GM19463 (cell line): ENCODE data around the gene TMPRSS15.
"Not testable (repeated sequence)": the region's sequence is repeated elsewhere in the genome, so short reads cannot be mapped to it uniquely, and the experiment has no call there.

Source experiments
- ATAC-seq: cut with Tn5 transposase; IDR thresholded peaks from one replicate; pipeline ENCODE4 v1.9.1; 2021; ENCODE audit warnings: mild to moderate bottlenecking, moderate library complexity; ENCODE audit not compliant: unreplicated experiment

Gene TMPRSS15

DNA sequence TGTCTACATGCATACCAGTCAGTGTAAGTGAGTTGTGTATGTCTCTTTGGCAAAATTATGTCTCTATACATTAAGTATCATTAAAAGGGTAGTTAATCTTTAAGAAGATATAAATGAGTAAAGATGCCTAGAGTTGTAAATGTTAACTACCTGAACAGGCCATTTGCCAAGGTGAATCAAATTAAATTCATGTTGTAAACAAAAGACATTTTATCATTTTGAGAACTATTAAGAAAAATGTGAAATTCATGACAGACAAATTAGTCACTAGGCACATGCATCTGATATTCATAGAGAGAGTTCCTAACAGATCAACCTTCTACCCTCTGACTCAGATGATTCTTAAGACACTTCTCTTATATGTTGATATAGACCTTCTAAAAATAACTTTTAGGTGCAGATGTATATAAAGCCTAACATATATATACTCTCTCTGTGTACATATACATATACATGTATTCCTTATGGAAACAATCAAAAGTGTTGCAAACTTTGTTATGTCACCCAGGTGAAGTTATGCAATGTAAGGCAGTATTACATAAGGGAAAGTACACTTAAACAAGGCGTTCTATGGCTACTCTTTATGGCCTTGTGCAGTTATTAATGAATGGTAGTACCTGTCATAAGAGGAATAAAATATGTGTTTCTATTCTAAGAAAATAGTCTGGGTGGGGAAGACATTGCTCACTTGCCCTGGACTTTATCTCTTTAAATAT, at the start of gene TMPRSS15:
Gene TMPRSS15, minus strand, starts transcription at position 51 of the 716 bp plus-strand sequence. CDS start 163 bp downstream, outside the sequence.
- no peak for ATAC-seq

- no peak for ATAC-seq
These were observed 48.1 kb upstream of the TMPRSS15 start for GRCh38 chr21:18451670-18452069.

DNA sequence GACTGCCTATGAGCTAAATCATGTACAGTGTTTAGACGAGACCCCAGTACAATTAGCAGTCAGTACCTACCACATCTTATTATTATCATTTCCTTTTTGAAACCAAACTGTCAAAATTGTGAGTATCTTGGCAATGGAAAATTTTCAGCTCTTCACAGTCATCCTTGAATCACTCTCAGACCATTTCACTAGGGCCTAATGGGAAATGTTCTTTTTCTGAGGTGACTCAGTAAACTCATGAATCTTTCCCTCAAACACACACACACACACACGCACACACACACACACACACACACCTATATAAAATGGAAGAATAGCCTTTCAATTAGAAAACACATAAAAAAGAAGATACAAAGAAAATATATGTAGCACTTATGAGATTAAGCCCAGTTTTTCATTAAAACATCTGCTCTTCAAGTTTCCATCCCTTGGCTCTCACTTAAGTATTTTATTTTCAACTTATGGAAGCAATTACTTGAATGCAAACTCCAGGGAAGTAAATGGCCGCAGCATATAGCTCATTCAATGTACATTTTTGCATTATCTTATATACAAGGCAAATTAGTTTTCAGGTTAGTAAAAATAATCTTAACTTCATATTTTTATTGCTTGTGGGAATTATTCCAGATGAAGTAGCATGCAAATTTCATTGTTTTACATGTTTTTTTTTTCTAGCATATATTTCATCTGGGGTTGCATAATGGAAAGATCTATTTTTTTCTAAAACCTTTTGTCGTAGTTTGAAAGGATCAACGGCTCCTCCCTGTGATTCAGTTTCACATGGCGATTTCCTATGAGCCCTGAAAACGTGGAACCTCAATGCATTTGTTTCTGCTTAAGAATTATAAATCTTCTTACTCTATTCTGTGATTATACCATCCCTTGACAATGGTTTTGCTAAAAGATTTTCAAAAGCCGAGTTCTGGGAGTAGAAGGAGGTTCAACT, 46.3 kb upstream of the TMPRSS15 start:
- no peak for ATAC-seq

DNA sequence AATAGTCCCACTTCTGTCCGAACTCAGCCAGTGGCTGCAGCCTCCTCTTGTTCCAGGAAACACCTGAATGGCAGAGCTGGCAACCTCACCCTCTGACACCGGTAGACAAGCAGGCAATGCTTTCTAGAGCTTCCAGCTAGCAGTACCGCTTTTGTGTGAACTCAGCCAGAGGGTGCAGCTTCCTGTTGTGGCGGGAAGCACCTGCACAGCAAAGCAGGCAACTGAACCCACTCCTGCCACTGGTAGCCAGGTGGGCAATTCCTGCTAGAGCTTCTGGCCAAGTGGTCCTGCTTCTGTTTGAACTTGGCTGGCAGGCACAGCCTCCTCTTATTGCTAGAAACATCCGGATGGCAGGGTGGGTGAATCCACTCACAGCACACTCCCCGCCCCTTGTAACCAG, 40.1 kb upstream of the TMPRSS15 start:
- no peak for ATAC-seq

GRCh38 chr21:18443085-18443484, 39.5 kb upstream of the TMPRSS15 start:
- no peak for ATAC-seq

- no peak for ATAC-seq
These were observed 26.8 kb upstream of the TMPRSS15 start for GRCh38 chr21:18430341-18430740.

- ATAC-seq, result no peak
These were observed 20.7 kb upstream of the TMPRSS15 start for GRCh38 chr21:18424276-18424675.

DNA sequence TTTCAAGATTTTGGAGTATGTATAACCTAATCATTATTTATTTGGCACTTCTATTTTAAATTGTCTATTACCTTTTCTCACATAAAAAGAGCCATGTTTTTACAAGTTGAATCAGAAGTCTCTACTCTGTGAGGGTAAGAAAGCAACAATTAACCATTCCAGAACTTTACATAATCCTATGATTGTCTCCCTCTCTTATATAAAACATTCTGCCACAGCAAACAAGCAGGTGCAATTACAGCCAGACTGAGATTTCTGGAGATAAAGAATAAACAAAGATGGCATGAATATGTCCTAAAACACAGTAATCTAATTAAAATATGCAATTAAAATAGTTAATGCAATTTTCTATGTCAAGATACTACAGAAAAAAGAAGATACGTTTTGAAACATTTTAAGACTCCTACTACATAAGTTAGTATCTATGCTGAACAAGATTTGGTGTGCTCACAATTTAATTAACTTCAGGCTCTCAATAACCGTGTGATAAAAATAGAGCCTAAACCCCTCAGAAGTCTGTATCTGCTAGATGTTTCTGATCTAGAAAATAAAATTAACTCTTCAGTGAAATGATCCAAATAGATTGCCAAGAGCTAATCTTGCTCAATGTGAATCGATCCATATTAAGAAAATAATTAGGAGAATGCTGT, 13.7 kb upstream of the TMPRSS15 start:
- ATAC-seq, result no peak

DNA sequence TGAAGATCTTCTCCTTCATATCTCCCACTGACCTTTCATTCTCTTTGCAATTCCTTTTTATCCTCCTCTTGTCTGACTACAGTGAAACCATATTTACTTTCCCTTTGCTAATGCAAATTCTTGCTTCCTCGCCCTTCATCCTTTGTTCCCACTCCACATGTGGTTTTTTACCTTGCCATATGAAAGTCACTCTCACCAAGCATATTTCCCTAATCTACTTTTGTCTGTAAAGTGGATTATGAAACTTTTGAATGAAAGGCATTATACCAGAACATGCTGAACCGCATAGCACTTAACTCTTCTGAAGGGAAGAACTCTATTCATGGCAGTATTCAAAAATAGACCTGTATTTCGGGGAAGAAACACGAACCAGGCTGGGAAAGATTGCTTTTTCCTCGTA, 8.0 kb upstream of the TMPRSS15 start:
- ATAC-seq, result no peak

- no peak for ATAC-seq
These were observed 6.0 kb upstream of the TMPRSS15 start for GRCh38 chr21:18409579-18409978.

GRCh38 chr21:18398843-18399242, 4.7 kb downstream of the TMPRSS15 start:
- no peak for ATAC-seq

DNA sequence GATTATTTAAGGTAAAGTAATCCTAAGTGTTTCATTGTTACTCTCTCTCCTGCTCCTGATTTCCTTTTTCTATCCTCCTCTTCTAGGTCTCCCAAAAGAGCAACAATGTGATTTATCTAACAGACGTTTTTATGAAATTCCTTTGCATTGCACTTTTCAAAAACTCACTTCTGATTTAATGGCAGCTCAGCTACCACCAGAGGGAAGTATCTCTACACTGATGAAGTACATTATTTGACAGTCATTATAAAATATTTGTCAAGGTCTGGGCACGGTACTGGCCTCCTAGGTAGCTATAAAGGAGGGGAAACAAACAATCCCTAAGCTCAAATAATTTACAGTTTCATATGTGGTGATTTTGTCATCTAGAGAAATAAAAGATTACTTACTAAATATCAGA, 15.6 kb downstream of the TMPRSS15 start:
- no peak for ATAC-seq

- ATAC-seq, result peak; percentile 51
These were observed 18.8 kb downstream of the TMPRSS15 start for GRCh38 chr21:18384771-18385170.

- not testable (repeated sequence) for ATAC-seq
These were observed 20.5 kb downstream of the TMPRSS15 start for GRCh38 chr21:18382934-18383619.

- ATAC-seq, result no peak
These were observed 21.4 kb downstream of the TMPRSS15 start for GRCh38 chr21:18382141-18382540.

- no peak for ATAC-seq
These were observed 30.0 kb downstream of the TMPRSS15 start for GRCh38 chr21:18373606-18374005.

DNA sequence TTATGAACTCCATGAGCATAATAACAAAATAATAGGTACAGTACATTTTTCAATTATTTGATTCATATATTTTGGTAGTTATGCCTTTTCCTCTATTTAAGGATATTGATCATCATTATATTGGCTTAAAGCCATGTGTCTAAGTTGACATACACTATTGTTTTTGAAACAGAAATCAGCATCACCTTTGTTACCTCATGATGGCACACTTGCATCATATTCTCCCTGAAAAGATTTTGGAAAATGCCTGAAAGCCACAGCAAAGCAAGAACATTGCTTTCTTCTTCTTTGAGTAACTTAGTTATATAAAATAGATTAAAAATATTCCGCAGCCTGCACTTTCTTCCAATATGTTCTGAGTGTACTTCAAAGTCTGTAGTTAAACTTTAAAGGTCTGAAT, 33.3 kb downstream of the TMPRSS15 start:
- no peak for ATAC-seq

- no peak for ATAC-seq
These were observed 34.5 kb downstream of the TMPRSS15 start for GRCh38 chr21:18369115-18369514.

GRCh38 chr21:18368205-18368604, 35.4 kb downstream of the TMPRSS15 start:
- no peak for ATAC-seq

DNA sequence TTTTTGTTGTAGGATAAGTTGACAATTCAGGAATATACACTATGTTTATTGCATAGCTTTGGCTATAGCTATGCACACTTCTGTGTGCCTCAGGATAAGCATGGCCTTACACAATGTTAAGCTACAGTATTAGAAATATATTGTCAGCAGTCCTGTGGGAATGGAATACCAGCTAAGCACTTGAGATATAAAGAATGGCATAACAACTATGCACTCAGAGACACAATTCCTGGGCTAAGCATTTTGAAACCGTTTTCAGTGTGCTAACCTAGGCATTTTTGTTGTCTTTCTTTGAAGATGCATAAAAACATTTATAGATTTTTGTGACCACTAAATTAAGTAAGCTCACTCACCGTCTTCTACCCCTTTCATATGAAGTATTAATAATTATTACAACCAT, 46.8 kb downstream of the TMPRSS15 start:
- no peak for ATAC-seq

GRCh38 chr21:18354947-18355346, 48.6 kb downstream of the TMPRSS15 start:
- no peak for ATAC-seq
